Endometrial microvascular endothelial cells (primary cell): ENCODE measurements around the gene ZDHHC21. TPM values are rescaled to one million over a fixed set of nuclear protein-coding genes. Genes with fewer than 3 reads are reported as not detected.

Experiments used
- in situ Hi-C: cut with HindIII; loops from 2 replicates; pipeline ENCODE4 v1.10.0; 2017; ENCODE audit warnings: low sequenced_read_pairs, low pct_unique_long_range_greater_than_20kb; ENCODE audit errors: inconsistent ontology term
- total RNA-seq: library from RNA; depleted of rRNA; stranded (reverse); fragments of >200 nt; gene quantifications from one replicate; pipeline ENCODE4 v1.2.3, GENCODE V29; 2015; ENCODE audit errors: inconsistent ontology term

The ZDHHC21 gene
- total RNA-seq, 1 donor from 2014 or later, result 9.8 TPM

DNA sequence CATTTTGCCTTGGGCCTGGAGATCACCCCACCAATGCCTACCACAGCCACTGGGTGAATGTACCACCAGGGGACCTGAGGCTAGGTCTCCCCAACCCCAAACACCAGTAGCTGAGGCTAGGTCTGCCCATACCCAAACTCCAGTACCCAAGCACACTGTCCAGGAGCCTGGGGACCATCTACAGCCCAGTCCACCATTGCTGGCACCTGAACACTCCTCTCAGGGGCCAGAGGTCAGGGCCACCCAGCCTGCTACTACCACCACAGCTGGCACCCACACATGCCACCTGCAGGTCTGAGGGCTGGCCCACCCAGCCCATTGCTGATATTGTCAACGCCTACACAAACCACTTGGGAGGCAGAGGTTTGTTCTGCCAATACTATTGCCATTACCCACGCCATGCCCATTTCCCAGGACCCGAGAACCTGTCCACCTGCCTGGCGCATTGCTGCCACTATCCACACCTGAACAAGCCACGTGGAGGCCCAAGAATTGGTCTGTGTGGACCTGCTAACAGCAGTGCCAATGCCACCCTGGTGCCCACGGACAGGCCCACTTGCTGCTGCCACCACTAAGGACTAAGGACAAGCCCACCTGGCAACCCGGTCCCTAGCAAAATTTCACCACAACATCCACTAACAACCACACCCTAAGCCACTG, 59.2 kb downstream of the ZDHHC21 start:
- in situ Hi-C loops, result no loop called here

DNA sequence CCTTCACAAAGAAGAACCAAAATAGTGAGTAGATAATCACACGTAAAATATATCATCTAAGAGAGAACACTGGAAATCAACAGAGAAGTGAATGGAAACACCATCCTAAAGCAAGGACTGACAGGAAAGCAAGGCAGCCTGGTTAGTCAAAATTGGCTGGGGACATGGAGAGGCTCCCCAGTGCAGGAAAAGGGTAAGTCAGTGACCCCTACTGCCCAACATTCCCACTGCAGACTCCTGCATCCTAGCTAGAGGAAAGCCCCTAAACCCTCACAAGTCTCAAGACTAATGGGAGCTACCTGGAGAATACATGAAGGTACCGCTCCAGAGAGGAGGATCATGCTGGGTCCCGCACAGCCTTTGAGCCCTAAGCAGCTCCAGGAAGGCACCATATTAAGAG, 60.1 kb downstream of the ZDHHC21 start:
- in situ Hi-C loops, result no loop called here

DNA sequence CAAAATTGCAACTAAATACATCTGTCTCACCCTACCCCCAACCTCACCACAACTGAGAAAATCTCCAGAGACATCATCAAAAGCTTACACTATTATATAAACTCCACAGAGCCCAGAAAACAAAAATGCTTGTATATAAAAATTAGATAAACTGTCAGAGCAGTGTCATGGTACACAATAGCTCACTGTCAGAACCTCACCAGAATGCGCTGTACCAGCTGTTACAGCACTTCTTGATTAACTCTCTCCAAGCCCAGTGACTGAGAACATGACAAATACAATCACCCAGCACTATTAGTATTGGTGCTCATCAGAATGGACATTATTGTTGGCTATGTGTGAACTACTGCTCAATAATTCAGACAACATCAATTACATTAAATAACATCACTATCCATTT, 65.7 kb downstream of the ZDHHC21 start:
- in situ Hi-C loops, result no loop called here

DNA sequence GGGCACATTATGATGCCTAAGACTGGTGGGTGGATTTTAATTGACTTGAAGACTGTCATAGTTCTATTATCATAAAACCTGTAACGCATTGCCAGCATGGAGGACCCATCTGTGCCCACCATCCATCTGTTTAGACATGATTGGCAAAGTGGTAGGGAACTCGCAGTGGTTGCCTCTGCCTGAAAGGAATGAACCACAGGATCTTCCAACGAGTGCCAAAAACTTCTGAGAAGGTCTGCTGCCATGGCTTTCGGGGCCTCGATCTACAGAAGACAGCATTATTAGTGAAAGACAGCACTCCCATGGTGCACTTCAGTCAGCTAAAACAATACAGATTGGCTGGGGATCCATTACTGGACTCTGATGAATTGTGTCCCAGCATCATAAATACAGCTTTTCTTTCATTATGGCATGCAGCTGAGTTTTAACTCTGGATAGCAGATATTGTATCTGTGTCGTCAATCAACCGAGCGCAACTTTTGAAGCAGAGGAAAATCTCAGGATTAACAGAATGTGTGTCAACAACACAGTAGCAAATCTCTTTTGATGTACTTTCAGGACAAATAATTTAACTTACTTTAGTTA, 74.3 kb downstream of the ZDHHC21 start:
- in situ Hi-C loops, result no loop called here

DNA sequence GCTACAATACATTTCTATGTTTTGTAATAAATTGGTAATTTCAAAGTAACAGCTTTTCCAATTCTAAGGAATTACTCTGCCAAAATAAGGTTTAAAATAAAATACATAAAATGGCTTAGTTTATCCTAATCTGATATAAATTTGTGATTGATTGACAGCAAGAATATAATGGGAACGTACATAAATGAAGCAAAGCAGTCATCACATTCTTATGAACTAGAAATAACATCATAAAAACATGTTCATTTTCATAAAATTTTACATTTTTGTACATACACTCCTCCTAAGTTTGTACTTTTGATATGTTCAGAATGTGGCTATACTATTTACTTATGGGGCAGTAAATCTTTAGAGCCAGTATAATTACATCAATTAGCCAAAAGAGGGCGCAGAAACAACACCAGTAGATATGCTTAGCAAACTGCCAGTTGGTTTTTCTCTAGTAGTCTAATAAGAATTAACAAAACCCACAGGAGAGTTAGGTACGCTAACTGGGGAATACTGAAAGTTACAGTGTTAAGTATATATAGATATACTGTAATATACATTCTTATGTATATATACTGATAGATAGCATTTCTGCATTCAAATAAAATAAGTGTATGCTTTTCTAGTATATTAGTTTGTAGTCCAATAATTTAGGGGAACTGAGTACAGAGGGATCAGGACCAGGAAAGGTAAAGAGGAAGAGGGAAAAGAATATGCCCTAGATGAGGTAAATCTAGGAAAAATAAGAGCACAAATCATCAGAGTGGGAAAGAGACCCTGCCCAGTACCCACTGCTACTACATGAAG, 76.8 kb downstream of the ZDHHC21 start:
- in situ Hi-C loops, result no loop called here

DNA sequence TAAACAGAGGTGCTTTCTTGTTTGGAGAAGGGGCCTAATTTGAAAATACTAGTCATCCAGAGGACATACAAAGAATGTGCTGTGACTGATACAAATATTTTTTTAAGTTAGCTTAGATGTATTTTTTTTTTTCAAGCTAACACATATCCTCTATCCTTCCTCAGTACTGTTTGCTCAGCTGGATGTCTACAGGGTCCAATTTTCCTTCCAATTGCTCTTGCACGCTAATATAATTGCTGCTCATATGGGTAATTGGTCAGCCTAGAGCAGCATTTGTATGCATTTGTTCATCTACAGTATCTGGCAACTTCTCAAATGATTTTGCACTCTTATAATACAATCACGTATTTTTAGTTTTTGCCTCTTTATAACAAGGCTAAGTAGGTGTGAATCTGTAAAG, 84.7 kb downstream of the ZDHHC21 start:
- in situ Hi-C loops, result no loop called here

DNA sequence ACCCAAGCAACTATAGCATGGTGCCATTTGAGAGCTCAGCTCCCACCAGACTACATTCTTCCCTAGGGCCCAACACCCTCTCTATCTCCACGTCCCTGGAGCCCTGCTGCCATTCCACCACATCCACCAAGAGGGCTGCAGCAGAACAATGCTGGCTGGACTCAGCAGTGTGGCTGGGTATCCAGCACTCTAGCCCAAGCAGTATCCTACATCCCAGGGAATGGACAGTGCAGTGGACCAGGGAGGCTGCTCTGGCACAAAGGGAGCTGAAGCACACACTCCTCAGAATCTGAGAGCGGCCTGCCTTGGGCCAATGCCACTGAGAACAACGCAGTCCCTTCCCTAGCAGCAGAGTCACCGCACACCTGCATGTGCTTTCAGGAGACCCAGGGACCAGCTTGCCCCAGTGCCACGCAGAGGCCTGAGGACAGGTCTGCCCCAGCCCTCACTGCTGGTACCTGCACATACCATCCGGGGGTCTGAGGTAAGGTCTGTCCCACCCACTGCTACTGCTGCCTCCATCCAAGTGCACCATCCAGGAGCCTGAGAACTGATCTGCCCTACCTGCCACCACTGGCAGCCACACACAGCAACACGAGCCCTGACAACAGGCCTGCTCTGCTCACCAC, 95.9 kb downstream of the ZDHHC21 start:
- in situ Hi-C loops, result no loop called here

DNA sequence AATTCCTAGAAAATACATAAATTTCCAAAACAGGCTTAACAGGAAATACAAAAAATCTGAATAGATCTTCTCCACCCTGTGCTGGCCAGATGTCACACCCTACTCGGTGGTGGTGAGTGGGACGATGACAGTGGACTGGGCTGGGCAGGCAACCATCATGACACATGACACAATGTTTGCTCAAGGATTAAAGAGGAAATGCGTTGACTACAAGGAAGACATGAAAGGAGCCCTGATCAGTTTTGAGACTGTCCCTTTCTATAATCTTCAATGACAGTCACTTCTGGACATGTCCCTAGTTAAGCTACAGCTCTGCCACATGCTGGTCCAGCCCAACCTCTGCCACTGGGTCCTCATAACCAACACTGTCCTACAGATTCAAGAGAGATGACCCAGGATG, 99.8 kb downstream of the ZDHHC21 start:
- in situ Hi-C loops, result no loop called here

DNA sequence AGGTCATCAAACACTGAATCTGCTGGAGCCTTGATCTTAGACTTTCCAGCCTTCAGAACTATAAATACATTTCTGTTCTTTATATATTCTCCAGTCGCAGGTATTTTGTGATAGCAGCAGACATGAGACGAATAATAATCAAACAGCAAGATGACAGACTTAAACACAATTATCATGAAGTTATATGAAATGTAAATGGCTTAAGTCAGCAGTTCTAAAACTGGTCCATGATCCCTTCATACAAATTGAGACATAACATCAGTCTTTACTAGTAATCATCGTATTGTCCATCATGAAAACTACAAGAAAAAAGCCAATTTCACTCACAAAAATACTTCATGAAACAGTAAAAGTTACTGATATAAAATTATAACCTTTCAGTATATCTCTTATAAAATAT, 101.8 kb downstream of the ZDHHC21 start:
- in situ Hi-C loops, result no loop called here

DNA sequence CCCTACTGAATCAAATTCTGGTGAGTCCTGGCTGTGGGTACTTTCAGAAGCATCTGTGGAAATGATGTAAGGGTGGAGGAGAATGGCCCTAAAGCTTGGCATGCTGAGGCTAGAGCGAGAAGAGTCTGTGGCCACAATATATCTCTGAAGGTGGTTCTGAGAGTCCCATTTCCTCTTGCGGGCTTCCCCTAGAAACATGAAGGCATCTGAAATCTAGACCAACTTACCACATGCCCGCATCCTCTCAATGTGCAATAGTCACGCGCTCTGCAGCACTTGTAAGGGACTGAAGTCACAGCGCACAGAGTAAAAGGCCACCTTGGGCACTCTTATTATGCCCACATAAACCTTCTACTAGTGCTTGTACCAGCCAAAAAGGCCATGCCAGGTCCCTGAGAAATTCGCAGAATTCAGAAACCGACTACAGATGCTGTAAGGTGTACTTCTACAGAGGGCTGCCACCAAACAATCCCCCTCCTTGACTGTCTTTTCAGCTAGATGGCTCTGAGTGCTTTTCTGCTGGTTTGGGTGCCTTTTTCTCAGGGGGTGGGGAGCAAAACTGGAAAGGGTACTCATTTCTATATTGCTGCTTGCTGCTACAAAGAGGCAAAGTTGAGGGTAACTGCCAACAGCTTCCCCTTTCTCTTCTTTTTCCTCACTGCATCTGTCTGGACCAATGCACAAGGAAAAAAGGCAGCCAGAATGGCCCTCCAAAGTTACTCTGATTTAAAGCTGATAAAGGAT, 107.3 kb downstream of the ZDHHC21 start:
- in situ Hi-C loops, result no loop called here

DNA sequence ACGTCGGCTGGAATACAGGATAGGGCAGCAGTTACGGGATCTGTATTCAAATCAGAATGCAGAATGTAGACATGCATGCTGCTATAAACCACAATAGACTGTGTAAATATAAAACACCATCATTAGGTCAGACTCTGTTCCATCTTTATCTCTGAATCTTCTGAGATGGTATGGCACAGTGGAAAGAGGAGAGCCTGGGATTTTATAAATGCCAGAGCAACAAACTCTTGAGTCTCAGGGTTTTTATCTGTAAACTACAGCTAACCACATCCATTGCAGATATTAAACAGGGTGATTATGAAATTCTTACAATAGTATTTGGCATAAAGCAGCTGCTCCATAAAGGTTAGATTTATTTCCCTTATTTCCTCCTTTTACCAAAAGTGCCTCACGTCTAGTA, 108.7 kb downstream of the ZDHHC21 start:
- in situ Hi-C loops, result no loop called here

DNA sequence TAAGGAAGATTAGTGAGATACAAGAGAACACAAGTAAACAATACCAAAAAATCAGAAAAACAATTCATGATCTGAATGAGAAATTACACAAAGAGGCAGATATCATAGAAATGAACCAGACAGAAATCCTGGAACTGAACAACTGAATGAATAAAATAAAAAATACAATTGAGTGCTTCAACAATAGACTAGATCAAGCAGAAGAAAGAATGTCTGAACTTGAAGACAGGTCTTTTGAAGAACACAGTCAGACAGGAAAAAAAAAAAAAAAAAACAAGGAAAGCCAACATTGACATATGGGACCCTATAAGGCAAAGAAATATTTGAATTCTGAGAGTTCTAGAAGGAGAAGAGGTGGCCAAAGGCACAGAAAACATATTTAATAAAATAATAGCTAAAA, 115.2 kb downstream of the ZDHHC21 start:
- in situ Hi-C loops, result no loop called here

DNA sequence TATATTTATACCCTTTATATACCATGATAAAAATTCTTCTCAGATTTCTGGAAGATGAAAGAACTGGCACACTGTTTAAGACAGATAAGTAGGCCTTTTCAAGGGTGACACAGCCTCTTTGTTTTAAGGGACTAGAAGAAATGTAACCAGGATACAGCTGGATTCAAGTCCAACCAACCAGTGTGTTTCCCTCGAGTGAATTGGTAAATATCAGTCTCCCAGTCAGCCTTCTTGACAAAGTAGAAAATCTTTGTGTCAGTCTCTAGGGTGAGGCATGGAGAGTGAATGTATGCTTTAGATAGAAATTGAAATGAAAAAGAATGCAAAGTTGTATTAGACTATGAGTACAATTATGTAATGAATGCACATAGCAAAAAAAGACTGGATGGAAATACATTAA, 119.1 kb downstream of the ZDHHC21 start:
- in situ Hi-C loops, result no loop called here

DNA sequence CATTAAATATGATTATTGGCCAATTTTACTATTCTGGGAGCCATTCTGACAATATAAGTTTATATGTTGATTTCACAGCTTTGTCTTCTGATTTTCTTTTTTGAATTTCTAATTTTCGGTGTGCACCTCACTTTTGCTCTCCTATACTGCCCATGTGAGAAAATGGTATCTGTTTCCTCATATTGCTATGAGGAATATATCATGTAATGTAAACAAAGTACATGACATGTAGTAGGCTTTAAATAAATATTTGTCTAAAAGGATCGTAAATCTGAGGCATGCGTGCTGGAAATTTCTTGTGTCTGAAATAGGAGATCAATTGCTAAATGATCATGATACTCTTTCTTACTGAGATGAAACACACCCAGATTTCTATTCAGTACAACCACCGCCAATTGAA, 119.9 kb downstream of the ZDHHC21 start:
- in situ Hi-C loops, result no loop called here

DNA sequence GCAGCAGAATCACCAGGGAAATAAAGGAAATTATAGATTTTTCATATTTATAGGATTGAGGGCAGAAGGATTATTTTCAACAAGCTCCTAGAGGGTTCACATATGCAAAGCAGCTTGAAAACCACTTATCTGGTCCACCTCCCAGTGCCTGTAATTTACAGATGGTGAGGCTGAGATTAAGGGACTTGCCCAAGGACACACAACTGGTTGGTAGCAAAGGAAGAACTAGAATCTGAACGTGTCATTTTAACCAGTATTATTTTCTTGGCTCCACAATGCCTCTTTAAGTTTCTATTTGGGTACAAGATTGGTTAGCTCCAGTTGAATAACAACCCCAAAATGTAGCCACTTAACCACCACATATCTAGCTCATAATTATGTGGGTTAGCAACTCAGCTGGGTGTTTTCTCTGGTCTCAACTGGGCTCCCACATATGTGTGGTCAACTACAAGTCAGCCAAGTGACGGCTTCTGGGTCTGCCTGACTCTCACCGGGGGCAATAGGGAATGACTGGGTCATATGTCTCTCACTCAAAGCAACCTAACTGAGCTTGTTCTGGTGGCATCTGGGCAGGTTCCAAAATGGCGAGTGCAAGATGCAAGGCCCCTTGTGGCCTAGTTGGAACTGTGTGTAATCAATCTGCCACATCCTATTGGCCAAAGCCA, 127.7 kb downstream of the ZDHHC21 start:
- in situ Hi-C loops, result no loop called here

DNA sequence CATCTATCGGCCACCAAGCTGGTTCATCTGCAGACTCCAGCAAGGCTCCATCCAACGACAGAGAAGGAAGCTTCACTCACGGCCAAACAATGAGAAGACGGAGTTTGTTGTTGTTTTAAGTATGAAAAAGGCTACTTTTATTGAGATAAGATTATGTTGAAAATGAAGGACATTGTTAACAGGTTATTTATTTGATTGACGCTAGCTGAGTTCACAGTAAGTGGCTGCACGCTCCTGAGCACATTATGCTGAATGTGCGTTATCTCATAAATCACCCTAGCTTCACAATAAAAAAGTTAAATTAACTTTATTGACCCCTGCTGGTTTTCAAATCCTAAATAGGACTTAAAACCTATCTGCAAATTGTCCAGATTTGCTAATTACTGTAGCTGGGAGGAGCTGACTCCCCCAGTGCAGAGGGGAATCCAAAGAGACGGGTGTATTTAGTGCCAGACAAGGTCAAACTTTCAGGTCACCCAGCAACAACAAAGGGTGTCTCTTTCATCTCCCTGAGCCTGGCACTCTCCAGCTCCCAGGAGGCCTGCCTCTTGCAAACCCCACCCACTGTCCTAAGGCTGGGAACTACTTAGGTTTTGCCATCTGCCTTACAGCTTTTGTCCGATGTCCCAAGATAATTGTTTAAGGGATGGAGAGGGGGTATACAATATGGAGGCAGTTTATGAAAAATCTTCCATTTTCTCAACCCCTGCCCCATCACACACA, 129.2 kb downstream of the ZDHHC21 start:
- in situ Hi-C loops, result no loop called here

DNA sequence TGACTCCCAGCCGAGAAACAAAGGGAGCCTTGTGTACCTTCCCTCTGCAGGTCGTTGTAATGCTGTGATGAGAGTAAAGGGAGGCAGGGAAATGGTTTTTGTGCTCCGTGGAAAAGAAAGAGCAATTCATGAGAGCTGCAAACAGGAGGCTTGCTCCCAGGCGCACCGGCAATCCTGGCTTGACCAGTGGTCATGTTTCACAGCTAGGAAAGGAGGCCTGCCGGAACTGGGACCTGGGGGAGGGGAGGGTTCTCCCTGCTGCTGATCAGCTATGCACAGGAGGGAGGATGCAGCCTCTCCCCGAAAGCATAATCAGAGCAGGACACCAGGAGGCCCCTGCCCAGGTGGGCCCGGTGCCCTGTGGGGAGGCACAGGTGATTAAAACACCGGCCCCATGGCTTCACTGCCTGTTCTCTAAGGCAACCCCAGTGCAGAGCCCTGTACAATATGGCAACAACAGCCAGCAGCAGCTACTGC, 131.3 kb downstream of the ZDHHC21 start:
- in situ Hi-C loops, result no loop called here
